A549 (cell line): ENCODE data around the gene L3MBTL4. TPM values are rescaled to one million over a fixed set of nuclear protein-coding genes. Genes with fewer than 3 reads are reported as not detected.

Source experiments
- ATAC-seq, 2 experiments: fragments of 200-7000 bp in 1 of 2; fragments of >200 bp in 1 of 2; cut with Nextera tagmentation in 1 of 2; cut with Tn5 transposase in 1 of 2; 3 replicates each; pipeline versions ENCODE4 v1.8.0 to v1.9.1; 2018 to 2020; ENCODE audit warnings: mild to moderate bottlenecking in 1 of 2, moderate library complexity in 1 of 2
- CTCF ChIA-PET: fragments of 300-600 bp; sonication (Branson Sonifier 250); formaldehyde crosslinking; extraction: SDS; loops from one replicate; lab custom pipeline; 2021; ENCODE audit warnings: antibody characterized with exemption, inconsistent platforms; lab: Yijun Ruan, JAX
- POLR2A ChIA-PET: fragments of 350-600 bp; formaldehyde crosslinking; extraction: SDS; loops from one replicate; lab custom pipeline; 2021; ENCODE audit warnings: antibody characterized with exemption, inconsistent platforms; lab: Yijun Ruan, JAX
- DNase-seq, 2 experiments: peaks; one replicate each; pipeline versions ENCODE4 v3.0.0 to v3.0.0-alpha.2; 2011 to 2016; ENCODE audit warnings: low read depth in 1 of 2, low spot score in 1 of 2
- FAIRE-seq: peaks from 2 replicates; lab custom pipeline; 2011; peaks lifted over from hg19 to GRCh38; lab: Jason Lieb, UNC
- H3K27ac ChIP-seq, 2 experiments: fragments of >200 bp; sonication (Bioruptor Twin); formaldehyde crosslinking; 3 replicates each; pipeline ENCODE4 v1.5.1; 2016 to 2017
- H3K4me1 ChIP-seq: fragments of >200 bp; sonication (Bioruptor Twin); formaldehyde crosslinking; 3 replicates; pipeline ENCODE4 v1.6.1; 2016
- H3K4me2 ChIP-seq: fragments of >200 bp; sonication (Bioruptor Twin); formaldehyde crosslinking; 3 replicates; pipeline ENCODE4 v1.6.1; 2016
- H3K4me3 ChIP-seq: fragments of >200 bp; sonication (Bioruptor Twin); formaldehyde crosslinking; 3 replicates; pipeline ENCODE4 v1.5.1; 2016
- H3K9me3 ChIP-seq: fragments of >200 bp; sonication (Bioruptor Twin); formaldehyde crosslinking; 3 replicates; pipeline ENCODE4 v1.6.1; 2016
- CBX2 ChIP-seq: fragments of 200-600 bp; sonication (generic); IDR thresholded peaks from 2 replicates; pipeline ENCODE4 v1.6.1; 2016; ENCODE audit warnings: low read depth, mild to moderate bottlenecking, borderline replicate concordance
- CBX8 ChIP-seq: fragments of 200-600 bp; sonication (generic); IDR thresholded peaks from 2 replicates; pipeline ENCODE4 v1.6.1; 2016
- CEBPB ChIP-seq, 2 experiments: fragments of >200 bp in 1 of 2; sonication (Bioruptor Twin) in 1 of 2; formaldehyde crosslinking in 1 of 2; IDR thresholded peaks; 2 replicates each; pipeline ENCODE4 v1.6.1; 2012 to 2016
- CHD2 ChIP-seq: fragments of 150-350 bp; IDR thresholded peaks from 2 replicates; pipeline ENCODE4 v1.6.1; 2014; ENCODE audit warnings: low read length; ENCODE audit not compliant: partially characterized antibody
- E2F6 ChIP-seq: IDR thresholded peaks from 2 replicates; pipeline ENCODE4 v1.6.1; 2012; ENCODE audit warnings: low read depth, borderline replicate concordance
- EP300 ChIP-seq, 2 experiments: fragments of >200 bp; sonication (Bioruptor Twin); formaldehyde crosslinking; IDR thresholded peaks; 2 replicates in 1 of 2; 3 replicates in 1 of 2; pipeline ENCODE4 v1.6.1; 2016 to 2017
- HOXB13 ChIP-seq: fragments of 250-450 bp; sonication (Bioruptor Pico); IDR thresholded peaks from 2 replicates; pipeline ENCODE4 v1.5.0; 2020; ENCODE audit warnings: low read depth, mild to moderate bottlenecking, moderate library complexity
- JUN ChIP-seq, 2 experiments: fragments of >200 bp; sonication (Bioruptor Twin); formaldehyde crosslinking; IDR thresholded peaks; 2 replicates in 1 of 2; 3 replicates in 1 of 2; pipeline ENCODE4 v1.6.1; 2016 to 2017
- JUNB ChIP-seq: fragments of >200 bp; sonication (Bioruptor Twin); formaldehyde crosslinking; IDR thresholded peaks from 2 replicates; pipeline ENCODE4 v1.6.1; 2016
- KDM1A ChIP-seq: fragments of 200-600 bp; sonication (generic); IDR thresholded peaks from 2 replicates; pipeline ENCODE4 v1.6.1; 2016; ENCODE audit warnings: low read depth, mild to moderate bottlenecking
- KDM5A ChIP-seq: fragments of 200-600 bp; sonication (generic); IDR thresholded peaks from 2 replicates; pipeline ENCODE4 v1.6.1; 2016; ENCODE audit warnings: antibody characterized with exemption, mild to moderate bottlenecking
- MAFK ChIP-seq: fragments of 450-650 bp; IDR thresholded peaks from 2 replicates; pipeline ENCODE4 v1.6.1; 2014; ENCODE audit not compliant: partially characterized antibody
- MYC ChIP-seq: IDR thresholded peaks from 2 replicates; pipeline ENCODE4 v1.6.1; 2012; ENCODE audit warnings: mild to moderate bottlenecking, inconsistent platforms, low read length, improper control_type of control experiment, borderline replicate concordance
- PBX3 ChIP-seq: IDR thresholded peaks from 2 replicates; pipeline ENCODE4 v1.6.1; 2012
- POLR2A ChIP-seq: IDR thresholded peaks from 2 replicates; pipeline ENCODE4 v1.6.1; 2012; ENCODE audit warnings: mild to moderate bottlenecking, low read length
- POLR2AphosphoS2 ChIP-seq: conservative IDR thresholded peaks from 2 replicates; pipeline ENCODE4 v1.6.1; 2012; ENCODE audit warnings: low read length, improper control_type of control experiment, inconsistent platforms
- RAD21 ChIP-seq, 2 experiments: fragments of >200 bp in 1 of 2; sonication (Bioruptor Twin) in 1 of 2; formaldehyde crosslinking in 1 of 2; IDR thresholded peaks in 1 of 2; conservative IDR thresholded peaks in 1 of 2; 2 replicates in 1 of 2; 3 replicates in 1 of 2; pipeline ENCODE4 v1.6.1; 2012 to 2018; ENCODE audit warnings: inconsistent platforms in 1 of 2
- RCOR1 ChIP-seq: fragments of 150-350 bp; IDR thresholded peaks from 2 replicates; pipeline ENCODE4 v1.6.1; 2014; ENCODE audit warnings: antibody characterized with exemption, low read length, low read depth
- RFX5 ChIP-seq: fragments of 450-650 bp; IDR thresholded peaks from 2 replicates; pipeline ENCODE4 v1.7.1; 2014; ENCODE audit warnings: antibody characterized with exemption, mild to moderate bottlenecking, moderate library complexity
- RNF2 ChIP-seq: fragments of 200-600 bp; sonication (generic); IDR thresholded peaks from 2 replicates; pipeline ENCODE4 v1.6.1; 2016; ENCODE audit warnings: low read depth, mild to moderate bottlenecking, antibody characterized with exemption, moderate library complexity, borderline replicate concordance
- ZNF302 ChIP-seq: fragments of 250-450 bp; sonication (Bioruptor Pico); IDR thresholded peaks from 2 replicates; pipeline ENCODE4 v1.9.0; 2021; ENCODE audit warnings: inconsistent platforms, mild to moderate bottlenecking, moderate library complexity
- WGBS: methylation state at CpG from one replicate; pipeline ENCODE4 v1.1.6; 2017; ENCODE audit errors: missing lambda C conversion rate; 5-methylcytosine and 5-hydroxymethylcytosine counted together
- polyA plus RNA-seq, 4 experiments: library from polyadenylated mRNA; depleted of rRNA in 3 of 4; stranded (reverse); fragments of >200 nt; fragmentation: RNase III in 1 of 4; extraction: RNeasy Plus Mini Kit Qiagen cat#74134 plus additional on column Dnase treatment in 1 of 4; gene quantifications; 2 replicates in 3 of 4; 3 replicates in 1 of 4; pipeline ENCODE4 v1.2.3, GENCODE V29; 2011 to 2017
- TF ChIP-seq, protein P1 (sequence below): fragments of >200 bp; sonication (Bioruptor Twin); formaldehyde crosslinking; IDR thresholded peaks from 2 replicates; pipeline ENCODE4 v1.6.1; 2016
- TF ChIP-seq, protein P2 (sequence below): fragments of >200 bp; sonication (Bioruptor Twin); formaldehyde crosslinking; IDR thresholded peaks from 3 replicates; pipeline ENCODE4 v1.5.1; 2016
- TF ChIP-seq, protein P3 (sequence below): fragments of 200-600 bp; sonication (generic); IDR thresholded peaks from 2 replicates; pipeline ENCODE4 v1.6.1; 2016; ENCODE audit warnings: antibody characterized with exemption, mild to moderate bottlenecking, moderate library complexity
- TF ChIP-seq, protein P4 (sequence below): fragments of 250-450 bp; sonication (Bioruptor Pico); IDR thresholded peaks from 2 replicates; pipeline ENCODE4 v1.5.0; 2020; ENCODE audit warnings: low read depth, mild to moderate bottlenecking, moderate library complexity

The L3MBTL4 gene
- polyA plus RNA-seq, 2 of the 4 experiments (the other 2 are of a cell fraction): 0.03 to 0.06 TPM

DNA sequence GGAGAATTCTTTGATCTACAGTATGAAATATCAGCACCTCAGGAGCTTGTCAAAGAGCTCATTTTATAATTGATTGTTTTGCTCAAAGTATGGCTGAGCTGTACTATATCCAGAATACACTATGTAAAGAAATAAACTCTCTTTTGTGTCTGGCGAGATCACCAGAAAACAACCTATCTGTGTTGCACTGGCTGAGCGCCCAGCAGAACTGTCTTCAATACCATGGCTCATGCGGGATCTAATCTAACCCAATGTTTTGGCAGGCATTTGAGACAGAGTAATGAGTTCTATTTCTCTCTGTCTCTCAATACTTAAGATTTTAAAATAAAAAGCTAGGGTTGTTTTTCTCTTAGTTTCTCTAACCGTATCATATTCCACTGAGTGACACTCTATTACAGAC, 192.4 kb downstream of the L3MBTL4 start:
- Histone ChIP-seq H3K9me3 (no peaks in the 10 kb centered on the region), H3K4me1 (no peaks in the 10 kb centered on the region), H3K4me3 (no peak overlapping the region), H3K27ac (no peak overlapping the region), H3K4me2 (no peak overlapping the region)
- TF ChIP-seq JUN (IDR thresholded peaks at IDR 0.05) (no peak), EP300 (IDR thresholded peaks at IDR 0.05) (no peak), ZNF302 (CRISPR knock-in tag) (no peak), CBX2 (no peak), POLR2AphosphoS2 (no peak), RNF2 (no peak), RFX5 (no peak), POLR2A (no peak), JUNB (no peak), KDM1A (no peak), RCOR1 (no peak), MYC (no peak), HOXB13 (no peak), PBX3 (no peak)
- TF ChIP-seq, protein P1, sequence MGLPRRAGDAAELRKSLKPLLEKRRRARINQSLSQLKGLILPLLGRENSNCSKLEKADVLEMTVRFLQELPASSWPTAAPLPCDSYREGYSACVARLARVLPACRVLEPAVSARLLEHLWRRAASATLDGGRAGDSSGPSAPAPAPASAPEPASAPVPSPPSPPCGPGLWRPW: no peak
- TF ChIP-seq, protein P2, sequence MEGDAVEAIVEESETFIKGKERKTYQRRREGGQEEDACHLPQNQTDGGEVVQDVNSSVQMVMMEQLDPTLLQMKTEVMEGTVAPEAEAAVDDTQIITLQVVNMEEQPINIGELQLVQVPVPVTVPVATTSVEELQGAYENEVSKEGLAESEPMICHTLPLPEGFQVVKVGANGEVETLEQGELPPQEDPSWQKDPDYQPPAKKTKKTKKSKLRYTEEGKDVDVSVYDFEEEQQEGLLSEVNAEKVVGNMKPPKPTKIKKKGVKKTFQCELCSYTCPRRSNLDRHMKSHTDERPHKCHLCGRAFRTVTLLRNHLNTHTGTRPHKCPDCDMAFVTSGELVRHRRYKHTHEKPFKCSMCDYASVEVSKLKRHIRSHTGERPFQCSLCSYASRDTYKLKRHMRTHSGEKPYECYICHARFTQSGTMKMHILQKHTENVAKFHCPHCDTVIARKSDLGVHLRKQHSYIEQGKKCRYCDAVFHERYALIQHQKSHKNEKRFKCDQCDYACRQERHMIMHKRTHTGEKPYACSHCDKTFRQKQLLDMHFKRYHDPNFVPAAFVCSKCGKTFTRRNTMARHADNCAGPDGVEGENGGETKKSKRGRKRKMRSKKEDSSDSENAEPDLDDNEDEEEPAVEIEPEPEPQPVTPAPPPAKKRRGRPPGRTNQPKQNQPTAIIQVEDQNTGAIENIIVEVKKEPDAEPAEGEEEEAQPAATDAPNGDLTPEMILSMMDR: no peak
- 41% methylated on average over 4 of the region's 4 CpGs for WGBS
- ChIA-PET POLR2A (no interaction called here), CTCF (interaction anchor here (1.0 kb wide), 1 partner anchor 18 kb away, joined by 3 read pairs; no protein-coding TSS in a partner anchor)
- DNase-seq: no peak
- no peak for ATAC-seq
- FAIRE-seq: no peak

GRCh38 chr18:6221602-6222014, 193.1 kb downstream of the L3MBTL4 start:
- POLR2A ChIA-PET: no interaction called here

More at GRCh38 chr18:6221602-6222014, 193.1 kb downstream of the L3MBTL4 start:
- Histone ChIP-seq H3K4me2 (no peak overlapping the region), H3K4me1 (no peaks in the 10 kb centered on the region), H3K27ac (no peak overlapping the region)
- 6% methylated on average over 2 of the region's 2 CpGs for WGBS
- ATAC-seq: no peak
- no peak for FAIRE-seq
- CTCF ChIA-PET: interaction anchor here (0.9 to 1.0 kb wide), 2 partner anchors 17 to 729 kb away, joined by 3 read pairs; no protein-coding TSS in a partner anchor
- no peak for DNase-seq
- TF ChIP-seq CHD2 (no peak), RAD21 (conservative IDR thresholded peaks at IDR 0.05 in 1 of 2, IDR thresholded peaks at IDR 0.05 in 1 of 2) (no peak), CEBPB (IDR thresholded peaks at IDR 0.05) (no peak), RNF2 (no peak), E2F6 (no peak), CBX8 (no peak), MAFK (no peak), KDM5A (no peak)
- TF ChIP-seq, protein P3, sequence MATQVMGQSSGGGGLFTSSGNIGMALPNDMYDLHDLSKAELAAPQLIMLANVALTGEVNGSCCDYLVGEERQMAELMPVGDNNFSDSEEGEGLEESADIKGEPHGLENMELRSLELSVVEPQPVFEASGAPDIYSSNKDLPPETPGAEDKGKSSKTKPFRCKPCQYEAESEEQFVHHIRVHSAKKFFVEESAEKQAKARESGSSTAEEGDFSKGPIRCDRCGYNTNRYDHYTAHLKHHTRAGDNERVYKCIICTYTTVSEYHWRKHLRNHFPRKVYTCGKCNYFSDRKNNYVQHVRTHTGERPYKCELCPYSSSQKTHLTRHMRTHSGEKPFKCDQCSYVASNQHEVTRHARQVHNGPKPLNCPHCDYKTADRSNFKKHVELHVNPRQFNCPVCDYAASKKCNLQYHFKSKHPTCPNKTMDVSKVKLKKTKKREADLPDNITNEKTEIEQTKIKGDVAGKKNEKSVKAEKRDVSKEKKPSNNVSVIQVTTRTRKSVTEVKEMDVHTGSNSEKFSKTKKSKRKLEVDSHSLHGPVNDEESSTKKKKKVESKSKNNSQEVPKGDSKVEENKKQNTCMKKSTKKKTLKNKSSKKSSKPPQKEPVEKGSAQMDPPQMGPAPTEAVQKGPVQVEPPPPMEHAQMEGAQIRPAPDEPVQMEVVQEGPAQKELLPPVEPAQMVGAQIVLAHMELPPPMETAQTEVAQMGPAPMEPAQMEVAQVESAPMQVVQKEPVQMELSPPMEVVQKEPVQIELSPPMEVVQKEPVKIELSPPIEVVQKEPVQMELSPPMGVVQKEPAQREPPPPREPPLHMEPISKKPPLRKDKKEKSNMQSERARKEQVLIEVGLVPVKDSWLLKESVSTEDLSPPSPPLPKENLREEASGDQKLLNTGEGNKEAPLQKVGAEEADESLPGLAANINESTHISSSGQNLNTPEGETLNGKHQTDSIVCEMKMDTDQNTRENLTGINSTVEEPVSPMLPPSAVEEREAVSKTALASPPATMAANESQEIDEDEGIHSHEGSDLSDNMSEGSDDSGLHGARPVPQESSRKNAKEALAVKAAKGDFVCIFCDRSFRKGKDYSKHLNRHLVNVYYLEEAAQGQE: no peak
- TF ChIP-seq, protein P4, sequence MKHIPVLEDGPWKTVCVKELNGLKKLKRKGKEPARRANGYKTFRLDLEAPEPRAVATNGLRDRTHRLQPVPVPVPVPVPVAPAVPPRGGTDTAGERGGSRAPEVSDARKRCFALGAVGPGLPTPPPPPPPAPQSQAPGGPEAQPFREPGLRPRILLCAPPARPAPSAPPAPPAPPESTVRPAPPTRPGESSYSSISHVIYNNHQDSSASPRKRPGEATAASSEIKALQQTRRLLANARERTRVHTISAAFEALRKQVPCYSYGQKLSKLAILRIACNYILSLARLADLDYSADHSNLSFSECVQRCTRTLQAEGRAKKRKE: no peak
- TF ChIP-seq, all 56 proteins: peak for 0
- H3K9me3 ChIP-seq: no peaks in the 10 kb centered on the region
- H3K4me3 ChIP-seq: no peak overlapping the region
